Daoy (cell line): ENCODE results near the gene ACAA1. TPM values are rescaled to one million over a fixed set of nuclear protein-coding genes. Genes with fewer than 3 reads are reported as not detected.

Experiments used
- DNase-seq: peaks from one replicate; pipeline ENCODE4 v3.0.0-alpha.2; 2015; ENCODE audit warnings: low read depth
- total RNA-seq: library from RNA; depleted of rRNA; stranded (reverse); fragments of >200 nt; shearing (Covaris generic); gene quantifications from 2 replicates; pipeline ENCODE4 v1.2.3, GENCODE V29; 2014

Gene ACAA1
- total RNA-seq, 1 experiment from 2014 or later, result 11.2 TPM

DNA sequence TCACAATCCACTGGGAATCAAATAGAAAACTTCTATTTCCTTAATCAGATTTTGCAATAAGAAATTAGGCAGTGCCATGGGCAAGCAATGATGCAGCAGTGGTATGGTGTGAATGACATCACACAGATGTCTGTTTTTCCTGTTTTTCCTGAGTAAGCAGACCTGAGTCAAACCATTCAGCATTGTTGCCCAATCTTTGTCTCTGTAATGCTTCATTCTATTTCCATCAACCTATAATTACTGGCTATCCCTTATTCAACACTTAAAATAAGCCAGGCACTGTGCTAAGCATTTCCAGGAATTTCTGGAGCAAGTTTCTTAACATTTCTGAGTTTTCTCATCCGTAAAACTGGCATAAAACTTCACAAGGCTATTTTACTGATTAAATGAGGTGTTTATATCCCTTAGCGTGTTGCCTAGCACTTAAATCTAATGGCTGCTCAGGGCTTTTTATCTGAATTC lies 17.1 kb upstream of the ACAA1 start:
- DNase-seq, result no peak

- no peak for DNase-seq
Measured at GRCh38 chr3:38153221-38153620, 16.3 kb upstream of the ACAA1 start.

DNA sequence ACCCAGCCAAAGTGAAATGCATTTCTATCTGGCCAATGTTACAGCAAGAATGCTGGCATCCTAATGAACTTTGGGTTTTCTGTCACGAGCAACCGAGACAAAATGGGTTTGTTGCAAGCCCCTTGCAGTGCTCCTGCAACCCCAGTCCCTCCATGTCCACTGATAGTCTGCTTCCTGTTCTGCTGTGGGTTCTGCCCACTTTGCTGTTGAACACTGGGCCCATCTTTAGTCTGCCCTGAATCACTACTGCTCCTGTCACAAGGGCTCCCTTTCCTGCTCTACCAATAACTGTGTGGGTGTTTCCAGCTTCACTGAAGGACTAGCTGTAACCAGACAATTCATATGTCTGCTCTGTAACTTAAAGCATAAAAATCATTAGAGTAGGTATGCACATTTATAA lies 15.7 kb upstream of the ACAA1 start:
- no peak for DNase-seq

DNA sequence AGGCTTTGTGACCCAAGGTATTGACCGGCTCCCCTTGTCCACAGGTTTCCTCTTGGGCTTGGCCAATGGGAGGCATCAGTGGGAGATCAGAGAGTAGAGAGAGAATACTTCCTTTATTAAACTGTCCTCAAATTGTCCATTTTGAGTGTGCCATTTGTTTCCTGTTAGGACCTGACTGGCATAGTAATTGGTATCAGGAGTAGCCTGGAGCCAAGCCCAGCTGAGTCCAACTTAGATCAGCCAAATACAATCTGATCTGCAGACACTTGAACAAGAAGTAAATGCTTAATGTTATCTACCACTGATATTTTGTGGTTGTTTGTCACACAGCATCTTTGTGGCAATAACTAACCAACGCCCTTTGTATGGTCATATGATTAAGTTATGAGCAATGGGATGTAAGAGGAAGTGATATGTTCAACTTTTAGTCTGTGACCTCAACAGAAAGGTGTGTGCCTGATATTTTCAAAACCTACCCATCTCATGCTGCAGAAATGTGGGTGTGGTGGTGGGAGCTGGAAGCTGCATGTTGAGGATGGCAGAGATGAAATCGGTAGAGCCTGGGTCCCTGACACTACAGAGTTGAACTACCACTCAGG lies 14.8 kb upstream of the ACAA1 start:
- peak; percentile 10 for DNase-seq

GRCh38 chr3:38150780-38151528 lies 14.0 kb upstream of the ACAA1 start:
- DNase-seq, result no peak

GRCh38 chr3:38149708-38150107 lies 12.8 kb upstream of the ACAA1 start:
- no peak for DNase-seq

- DNase-seq, result no peak
Measured at GRCh38 chr3:38148311-38148882, 11.5 kb upstream of the ACAA1 start.

DNA sequence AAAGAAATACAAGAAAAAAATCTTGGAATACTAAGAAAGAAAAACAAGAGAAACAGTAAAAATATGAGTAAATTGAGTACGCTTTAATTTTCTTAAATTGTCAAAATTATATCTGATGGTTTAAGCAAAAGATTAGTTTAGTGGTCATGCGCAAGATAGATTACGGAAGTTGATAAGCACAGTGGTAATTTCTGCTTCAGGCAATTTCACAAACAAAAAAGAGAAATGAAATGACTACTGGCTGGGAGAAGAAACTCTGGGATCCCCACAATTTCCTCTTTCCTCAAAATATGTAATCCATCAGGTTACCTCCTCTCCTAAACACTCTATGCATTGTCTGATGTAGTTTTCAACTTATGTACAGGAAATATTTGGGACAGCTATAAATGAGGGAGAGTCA lies 10.5 kb upstream of the ACAA1 start:
- no peak for DNase-seq

DNA sequence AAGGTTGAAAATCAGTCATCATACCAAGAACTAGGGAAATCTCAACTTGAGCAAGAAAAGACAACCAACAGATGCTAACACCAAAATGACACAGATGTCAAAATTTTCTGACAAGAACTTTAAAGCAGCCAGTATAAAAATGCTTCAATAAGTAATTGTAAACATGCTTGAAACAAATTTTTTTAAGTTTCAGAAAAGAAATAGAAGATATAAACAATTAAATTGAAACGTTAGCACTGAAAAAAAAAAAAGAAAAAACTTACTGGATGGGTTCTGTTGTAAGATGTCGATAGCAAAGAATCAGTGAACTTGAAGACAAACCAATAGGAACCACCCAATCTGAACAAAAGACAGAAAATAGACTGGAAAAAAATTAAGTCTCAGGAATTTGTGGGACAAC lies 9.6 kb upstream of the ACAA1 start:
- no peak for DNase-seq

DNA sequence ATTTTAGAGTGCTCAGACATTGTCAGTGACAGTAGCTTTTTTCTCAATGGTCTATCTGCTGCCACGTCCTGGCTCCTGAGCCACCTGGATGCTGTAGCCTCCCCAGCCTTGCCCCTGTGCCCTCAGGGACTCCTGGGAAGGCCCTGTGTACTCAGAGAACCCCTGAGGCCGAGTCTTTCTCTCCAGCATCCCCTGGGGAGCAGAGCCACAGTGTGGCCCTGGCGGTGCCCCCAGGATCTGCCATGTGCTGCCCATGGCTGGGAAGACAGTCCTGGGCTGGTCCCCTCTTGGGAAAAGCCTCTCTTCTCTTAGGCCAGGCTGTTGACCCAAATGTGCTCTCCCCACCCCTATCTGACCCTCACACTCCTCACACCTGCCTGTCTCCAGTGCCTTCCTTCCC lies 6.6 kb upstream of the ACAA1 start:
- DNase-seq, result no peak

DNA sequence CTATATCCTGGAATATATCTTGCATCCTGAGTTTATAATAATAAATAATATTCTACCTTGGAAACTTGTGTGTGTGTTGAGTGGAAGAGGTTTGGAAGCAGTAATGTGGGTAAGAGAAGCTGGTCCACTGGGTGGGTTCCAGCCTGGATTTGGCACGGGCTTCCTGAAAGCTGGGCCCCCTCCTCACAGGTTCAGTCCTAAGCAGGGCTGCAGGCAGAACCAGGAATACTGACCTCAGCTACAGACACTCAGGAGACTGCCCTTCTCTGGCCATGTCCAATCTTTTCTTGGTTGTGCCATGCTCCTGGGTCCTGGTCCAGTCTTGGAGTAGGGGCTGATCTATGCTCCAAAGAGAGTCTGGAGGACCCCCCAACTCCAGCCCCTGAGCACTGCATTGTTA lies 6.0 kb upstream of the ACAA1 start:
- DNase-seq, result no peak

- DNase-seq, result no peak
Measured at GRCh38 chr3:38141952-38142273, 5.0 kb upstream of the ACAA1 start.

- no peak for DNase-seq
Measured at GRCh38 chr3:38141173-38141951, 4.4 kb upstream of the ACAA1 start.

DNA sequence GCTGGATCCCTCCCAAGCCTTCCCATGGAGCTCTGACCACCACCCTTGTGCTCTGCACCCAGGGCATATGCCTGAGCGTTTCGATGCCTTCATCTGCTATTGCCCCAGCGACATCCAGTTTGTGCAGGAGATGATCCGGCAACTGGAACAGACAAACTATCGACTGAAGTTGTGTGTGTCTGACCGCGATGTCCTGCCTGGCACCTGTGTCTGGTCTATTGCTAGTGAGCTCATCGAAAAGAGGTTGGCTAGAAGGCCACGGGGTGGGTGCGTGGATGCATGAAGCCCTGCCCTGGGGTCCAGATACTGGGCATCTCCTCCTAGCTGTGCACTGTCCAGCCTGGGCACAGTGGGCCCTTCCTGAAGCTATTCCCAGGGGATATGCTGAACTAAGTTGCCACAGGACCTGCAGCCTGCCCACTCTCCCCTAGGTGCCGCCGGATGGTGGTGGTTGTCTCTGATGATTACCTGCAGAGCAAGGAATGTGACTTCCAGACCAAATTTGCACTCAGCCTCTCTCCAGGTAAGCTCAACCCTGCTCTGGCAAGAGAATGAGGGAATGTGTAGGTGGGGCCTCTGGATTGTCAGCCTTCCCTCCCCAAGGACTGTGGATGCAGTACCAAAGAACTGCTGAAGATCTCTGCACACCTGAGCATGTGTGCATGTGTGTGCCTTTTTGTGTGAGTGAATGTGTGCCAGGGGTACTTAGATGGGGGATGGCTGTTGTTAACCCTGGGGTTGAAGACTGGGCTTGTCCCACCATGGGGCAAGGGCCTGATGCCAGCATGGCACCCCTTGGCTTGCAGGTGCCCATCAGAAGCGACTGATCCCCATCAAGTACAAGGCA lies 3.6 kb upstream of the ACAA1 start:
- no peak for DNase-seq

DNA sequence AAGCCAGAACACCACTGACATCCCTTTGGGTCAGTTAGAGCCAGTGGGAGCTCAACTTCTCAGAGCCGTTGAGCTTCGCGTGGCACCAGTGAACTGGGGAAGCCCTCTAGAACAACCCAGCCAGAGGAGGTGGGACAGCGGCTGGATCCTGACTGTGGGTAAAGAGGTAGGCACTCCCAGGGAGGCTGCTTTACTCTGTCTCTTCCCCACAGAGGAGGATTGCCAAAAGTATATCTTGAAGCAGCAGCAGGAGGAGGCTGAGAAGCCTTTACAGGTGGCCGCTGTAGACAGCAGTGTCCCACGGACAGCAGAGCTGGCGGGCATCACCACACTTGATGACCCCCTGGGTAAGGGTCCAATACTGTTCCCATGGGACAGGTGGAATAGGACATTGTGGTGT lies 2.7 kb upstream of the ACAA1 start:
- no peak for DNase-seq

DNA sequence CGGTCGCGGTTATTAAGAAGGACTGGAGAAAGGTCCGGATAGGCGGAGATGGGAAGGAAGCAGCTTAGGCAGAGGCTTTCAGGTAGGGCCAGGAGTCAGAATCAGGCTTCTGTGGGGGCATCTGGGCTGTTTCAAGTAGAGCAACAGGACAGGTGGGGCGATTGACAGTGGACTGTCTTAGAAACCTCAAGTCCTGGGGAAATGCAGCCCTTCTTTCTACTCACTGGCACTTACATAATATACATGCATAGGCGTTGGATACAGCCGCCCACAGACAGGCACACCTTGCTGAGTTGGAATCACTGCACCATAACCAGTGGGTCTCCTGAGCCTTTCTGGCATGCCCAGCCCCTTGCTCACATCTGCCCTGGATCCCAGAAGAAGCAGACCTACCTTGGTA lies 2.3 kb upstream of the ACAA1 start:
- DNase-seq, result no peak

GRCh38 chr3:38138349-38139190 lies 1.6 kb upstream of the ACAA1 start, which contains the start of gene MYD88:
Gene MYD88 (plus strand): TSS chr3:38138661. CDS start chr3:38138701, 40 bp downstream.
- peak; percentile 71 for DNase-seq

- no peak for DNase-seq
Measured at GRCh38 chr3:38137615-38138348, 855 bp upstream of the ACAA1 start.

DNA sequence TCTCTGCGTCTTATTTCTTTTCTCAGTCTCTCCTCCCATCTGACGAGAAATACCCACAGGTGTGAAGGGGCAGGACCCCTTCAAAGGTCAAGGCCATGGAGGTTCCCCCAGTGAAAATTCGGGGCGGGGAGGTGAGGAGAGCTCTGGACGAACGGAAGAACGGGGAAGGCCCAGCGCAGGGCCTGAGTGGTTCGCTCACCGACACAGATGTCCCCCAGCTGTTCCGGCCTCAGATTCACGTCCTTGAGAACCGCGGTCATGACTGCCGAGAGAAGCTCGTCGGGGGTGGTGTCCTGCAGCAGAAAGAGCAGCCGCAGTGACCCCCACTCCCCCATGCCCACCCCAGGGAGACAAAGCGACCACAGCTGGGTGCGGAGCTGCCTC lies 542 bp downstream of the ACAA1 start:
- peak; percentile 27 for DNase-seq
